GM08714 (cell line): ENCODE data around the gene KIF16B.

Experiments used
- H3K4me3 ChIP-seq: fragments of 200-500 bp; sonication (Bioruptor generic); 2 replicates; pipeline ENCODE4 v1.5.1; 2014; ENCODE audit warnings: mild to moderate bottlenecking, low read length, inconsistent platforms
- ZNF274 ChIP-seq: IDR thresholded peaks from 2 replicates; pipeline ENCODE4 v1.6.1; 2012; ENCODE audit warnings: mild to moderate bottlenecking, low read depth, low read length

The KIF16B gene

DNA sequence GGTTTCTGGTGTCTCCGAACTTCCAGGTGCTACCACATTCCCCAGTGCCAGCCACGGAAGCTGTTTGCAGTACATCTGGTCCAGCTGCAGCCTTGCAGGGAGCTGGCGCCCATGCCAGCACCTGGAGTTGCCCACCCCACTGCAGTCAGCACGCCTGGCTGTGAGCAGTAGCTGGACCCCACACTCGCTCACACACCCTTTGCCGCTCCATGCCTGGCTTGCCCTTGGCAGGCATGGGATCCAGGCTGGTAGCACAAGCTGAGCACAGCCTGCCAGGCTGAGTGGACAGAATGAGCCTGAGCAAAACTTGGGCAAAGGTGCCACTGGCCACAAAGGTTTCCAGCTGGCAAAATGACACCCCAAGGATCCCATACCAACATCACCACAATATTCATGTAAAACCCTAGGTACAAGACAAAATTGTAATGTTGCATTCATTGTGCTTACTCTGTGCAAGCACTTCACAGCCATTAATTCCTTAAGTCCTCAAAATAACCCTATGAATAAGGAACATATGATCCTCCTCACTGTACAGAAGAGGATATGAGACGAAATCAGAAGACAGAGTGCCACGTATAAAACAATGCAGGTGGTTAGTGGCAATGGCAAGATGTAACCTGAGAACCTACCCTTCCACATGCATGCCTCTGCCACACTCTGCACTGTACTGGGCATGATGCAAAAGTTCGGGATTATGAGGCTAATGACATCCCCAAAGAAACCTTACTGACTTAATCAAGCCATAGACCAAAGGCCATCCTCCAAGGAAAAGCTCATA lies 18.3 kb downstream of the KIF16B start:
- no peak overlapping the region for H3K4me3 ChIP-seq
- TF ChIP-seq ZNF274, result no peak

DNA sequence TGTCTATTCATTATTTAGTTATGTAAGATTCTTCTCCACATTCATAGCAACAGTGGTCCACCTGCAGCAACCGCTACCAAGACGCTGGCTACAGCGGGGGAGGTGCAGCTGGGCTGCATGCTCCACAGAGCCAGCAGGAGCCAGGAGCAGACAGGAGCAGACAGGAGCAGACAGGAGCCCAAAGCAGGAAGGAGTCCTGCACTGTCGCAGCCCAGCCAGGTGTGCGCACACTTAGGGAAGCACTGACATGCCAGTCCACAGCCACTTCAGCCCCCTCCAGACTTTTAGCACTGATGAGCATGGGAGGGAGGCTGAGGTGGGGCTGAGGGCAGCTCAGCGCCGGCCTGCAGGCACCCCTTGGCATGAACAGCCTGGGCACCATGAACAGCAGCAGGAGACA lies 19.6 kb downstream of the KIF16B start:
- no peak overlapping the region for H3K4me3 ChIP-seq
- TF ChIP-seq ZNF274, result no peak

GRCh38 chr20:16553101-16553500 lies 20.1 kb downstream of the KIF16B start:
- no peak for TF ChIP-seq ZNF274
- H3K4me3 ChIP-seq, result no peak overlapping the region

- H3K4me3 ChIP-seq, result no peak overlapping the region
- no peak for TF ChIP-seq ZNF274
Observed at GRCh38 chr20:16552015-16552414, 21.2 kb downstream of the KIF16B start.

DNA sequence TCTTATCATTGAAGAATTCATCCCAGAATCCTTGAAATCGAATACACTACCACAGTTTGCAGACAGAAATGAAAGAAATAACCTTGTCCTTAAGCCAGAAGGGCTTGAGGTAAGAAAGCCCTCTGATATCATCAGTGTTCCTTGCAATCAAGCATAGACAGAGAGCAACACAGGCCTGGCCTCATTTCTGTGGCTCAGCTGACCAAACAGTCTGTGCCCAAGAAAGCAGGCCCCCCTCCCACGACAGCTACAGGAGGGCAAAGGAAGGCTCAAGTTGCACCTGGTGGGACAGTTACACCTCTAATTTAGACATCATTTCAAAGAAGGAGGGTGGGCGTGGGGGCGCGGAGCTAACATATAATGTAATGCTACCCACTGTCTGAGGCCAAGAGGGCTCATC lies 21.6 kb downstream of the KIF16B start:
- no peak for TF ChIP-seq ZNF274
- H3K4me3 ChIP-seq, result no peak overlapping the region

DNA sequence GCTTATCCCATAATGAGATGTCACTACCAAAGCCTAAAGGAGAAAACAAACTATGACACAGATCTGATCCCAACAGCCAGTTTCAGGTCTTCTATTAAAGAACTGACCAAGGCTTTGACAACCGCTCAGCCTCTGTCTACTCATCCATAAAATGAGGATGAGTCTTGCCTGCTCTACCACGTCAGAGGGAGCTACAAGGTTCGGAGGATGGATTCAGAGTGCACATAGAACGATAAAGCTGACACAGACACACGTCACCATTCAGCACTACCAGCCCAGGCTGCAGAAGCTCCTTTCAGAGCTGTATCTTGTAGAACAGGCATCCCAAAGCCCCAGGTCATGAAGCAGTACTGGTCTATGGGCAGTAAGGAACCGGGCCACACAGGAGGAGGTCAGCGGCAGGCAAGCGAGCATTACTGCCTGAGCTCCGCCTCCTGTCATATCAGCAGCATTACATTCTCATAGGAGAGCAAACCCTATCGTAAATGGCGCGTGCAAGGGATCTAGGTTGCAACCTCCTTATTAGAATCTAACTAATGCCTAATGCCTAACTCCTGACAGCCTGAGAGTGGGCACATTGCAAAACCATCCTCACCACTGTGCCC lies 25.1 kb downstream of the KIF16B start:
- H3K4me3 ChIP-seq, result no peak overlapping the region

DNA sequence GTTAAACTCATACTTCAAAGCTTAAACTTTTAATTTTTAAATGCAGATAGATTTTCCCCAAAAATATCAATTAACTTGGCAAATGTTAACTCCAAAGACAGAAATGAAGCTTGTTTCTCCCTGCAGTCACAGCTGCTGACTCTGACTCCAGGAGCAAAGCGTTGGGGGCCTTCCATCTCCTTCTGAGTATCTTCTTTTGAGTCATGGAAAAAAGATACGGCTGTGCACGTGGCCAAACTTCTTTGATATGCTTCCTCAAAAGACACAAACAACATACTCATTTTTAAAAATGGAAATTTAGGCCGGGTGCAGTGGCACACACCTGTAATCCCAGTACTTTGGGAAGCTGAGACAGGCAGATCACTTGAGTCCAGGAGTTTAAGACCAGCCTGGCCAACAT lies 28.3 kb downstream of the KIF16B start:
- H3K4me3 ChIP-seq, result no peak overlapping the region
- TF ChIP-seq ZNF274, result no peak

More for the DNA sequence above, 25.1 kb downstream of the KIF16B start:
- TF ChIP-seq ZNF274, result no peak

DNA sequence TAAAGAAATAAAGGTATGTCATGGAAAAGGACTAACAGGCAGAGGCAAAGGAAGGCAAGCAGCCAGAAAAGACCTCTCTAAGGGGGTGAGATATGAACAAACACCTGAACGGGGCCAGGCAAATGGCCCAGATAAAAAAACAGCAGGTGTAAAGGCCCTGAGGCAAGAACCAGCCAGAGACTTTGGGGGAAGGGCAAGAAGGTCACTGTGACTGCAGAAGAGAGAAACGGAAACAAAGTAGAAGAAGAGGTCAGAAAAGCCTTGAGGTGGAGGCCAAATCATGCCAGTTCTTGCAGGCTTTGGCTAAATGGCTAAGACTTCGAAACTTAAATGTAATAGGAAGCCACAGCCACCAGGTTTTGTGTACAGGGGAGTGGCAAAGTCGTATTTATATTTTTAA lies 30.8 kb downstream of the KIF16B start:
- H3K4me3 ChIP-seq, result no peak overlapping the region
- no peak for TF ChIP-seq ZNF274

- no peak for TF ChIP-seq ZNF274
- H3K4me3 ChIP-seq, result no peak overlapping the region
Observed at GRCh38 chr20:16541878-16542277, 31.4 kb downstream of the KIF16B start.

- H3K4me3 ChIP-seq, result no peak overlapping the region
- TF ChIP-seq ZNF274, result no peak
Observed at GRCh38 chr20:16541226-16541625, 32.0 kb downstream of the KIF16B start.

DNA sequence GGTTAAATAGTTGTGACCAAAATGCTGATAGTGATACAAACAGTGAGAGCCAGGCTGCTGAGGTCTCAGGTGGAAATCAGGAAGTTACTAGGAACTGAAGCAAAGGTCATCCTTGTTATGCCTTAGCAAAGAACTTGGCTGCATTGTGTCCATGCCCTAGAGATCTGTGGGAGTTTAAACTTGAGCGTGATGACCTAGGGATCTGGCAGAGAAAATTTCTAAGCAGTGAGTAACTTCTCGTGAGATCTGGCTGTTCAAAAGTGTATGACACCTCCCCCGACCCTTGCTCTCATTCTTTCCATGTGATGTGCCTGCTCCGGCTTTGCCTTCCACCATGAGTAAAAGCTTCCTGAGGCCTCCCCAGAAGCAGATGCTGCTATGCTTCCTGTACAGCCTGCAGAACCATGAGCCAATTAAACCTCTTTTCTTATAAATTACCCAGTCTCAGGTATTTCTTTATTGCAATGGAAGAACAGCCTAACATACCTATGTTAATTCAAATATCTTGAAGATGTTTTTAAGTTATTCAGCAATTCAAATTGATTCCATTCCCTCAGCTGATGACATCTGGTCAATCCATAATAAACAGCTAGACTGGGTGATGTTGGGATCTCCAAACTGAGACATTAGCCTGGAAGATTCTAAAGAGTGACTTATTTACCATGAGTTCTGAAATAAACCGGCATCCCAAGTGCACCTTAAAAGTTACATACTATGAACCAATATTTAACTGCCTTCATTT lies 33.8 kb downstream of the KIF16B start:
- TF ChIP-seq ZNF274, result no peak
- no peak overlapping the region for H3K4me3 ChIP-seq

DNA sequence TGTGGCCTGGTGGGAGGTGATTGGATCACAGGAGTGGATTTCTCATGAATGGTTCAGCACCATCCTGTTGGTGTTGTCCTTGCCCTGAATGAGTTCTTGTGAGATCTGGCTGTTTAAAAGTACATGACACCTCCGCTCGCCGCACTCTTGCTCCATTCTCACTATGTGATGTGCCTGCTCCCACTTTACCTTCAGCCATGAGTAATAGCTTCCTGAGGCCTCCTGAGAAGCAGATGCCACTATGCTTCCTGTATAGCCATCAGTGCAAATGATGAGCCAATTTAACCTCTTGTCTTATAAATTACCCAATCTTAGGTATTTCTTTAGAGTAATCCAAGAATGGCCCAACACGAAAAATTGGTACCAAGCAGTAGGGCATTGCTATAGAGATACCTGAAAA lies 34.5 kb downstream of the KIF16B start:
- TF ChIP-seq ZNF274, result no peak
- no peak overlapping the region for H3K4me3 ChIP-seq

DNA sequence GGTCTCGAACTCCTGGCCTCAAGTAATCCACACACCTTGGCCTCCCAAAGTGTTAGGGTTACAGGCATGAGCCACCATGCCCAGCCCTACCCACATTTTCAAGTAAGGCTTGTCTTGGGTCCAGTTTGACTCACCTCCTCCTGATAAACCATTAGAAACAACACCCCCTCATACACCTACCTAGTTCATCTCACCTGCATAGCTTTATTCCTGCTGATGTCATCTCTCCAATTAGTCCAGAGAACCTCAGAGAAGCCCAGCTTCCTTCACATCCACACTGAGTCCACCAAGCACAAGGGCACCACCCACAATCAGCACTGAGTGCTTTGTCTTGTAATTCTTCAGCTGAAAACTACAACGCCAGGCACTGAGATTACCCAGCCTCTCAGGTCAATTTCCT lies 35.3 kb downstream of the KIF16B start:
- no peak overlapping the region for H3K4me3 ChIP-seq

DNA sequence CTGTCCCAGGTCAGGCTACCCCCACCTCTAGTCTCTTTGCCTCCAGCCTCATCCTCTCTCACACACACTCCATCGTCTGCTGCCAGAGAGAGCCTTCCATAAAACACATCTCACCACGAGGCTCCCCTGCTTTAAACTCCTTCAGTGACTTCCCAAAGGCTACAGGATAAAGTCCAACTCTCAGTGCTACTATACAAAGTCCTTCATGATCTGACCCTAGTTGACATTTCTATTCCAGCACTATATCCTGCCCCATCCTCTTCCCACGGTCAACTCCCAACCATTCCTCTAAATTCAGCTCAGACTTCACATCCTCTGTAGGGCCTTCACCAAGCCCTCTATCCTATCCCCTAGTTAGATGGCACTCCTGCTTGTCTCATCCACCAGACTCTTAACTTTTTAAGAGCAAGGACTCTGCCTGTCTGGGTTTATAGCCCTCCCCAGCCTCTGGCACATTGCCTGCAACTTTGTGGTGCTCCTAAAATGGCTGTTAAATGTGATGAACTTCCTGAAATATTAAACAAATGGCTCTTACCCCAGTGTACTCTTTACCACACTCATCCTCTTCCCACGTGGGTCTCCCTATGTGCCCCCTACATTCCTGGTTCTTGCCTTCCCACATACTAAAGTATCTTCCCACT lies 36.1 kb downstream of the KIF16B start:
- no peak for TF ChIP-seq ZNF274
- no peak overlapping the region for H3K4me3 ChIP-seq

More for the DNA sequence above, 35.3 kb downstream of the KIF16B start:
- TF ChIP-seq ZNF274, result no peak
